HG03060 (cell line): ENCODE results near the gene ASS1.

Experiments
- ATAC-seq: cut with Tn5 transposase; IDR thresholded peaks from one replicate; pipeline ENCODE4 v1.9.1; 2021; ENCODE audit warnings: low read depth, moderate number of reproducible peaks; ENCODE audit not compliant: unreplicated experiment

ASS1 gene

GRCh38 chr9:130417602-130418001 lies 27.2 kb upstream of the ASS1 start:
- no peak for ATAC-seq

- ATAC-seq = no peak
Observed at GRCh38 chr9:130418776-130419175, 26.0 kb upstream of the ASS1 start.

GRCh38 chr9:130419521-130420035 lies 25.2 kb upstream of the ASS1 start:
- no peak for ATAC-seq

GRCh38 chr9:130421154-130421801 lies 23.5 kb upstream of the ASS1 start:
- ATAC-seq = no peak

- no peak for ATAC-seq
Observed at GRCh38 chr9:130421802-130422276, 22.9 kb upstream of the ASS1 start.

- no peak for ATAC-seq
Observed at GRCh38 chr9:130422546-130422945, 22.2 kb upstream of the ASS1 start.

- ATAC-seq = no peak
Observed at GRCh38 chr9:130423272-130423671, 21.5 kb upstream of the ASS1 start.

GRCh38 chr9:130424595-130425454 lies 19.9 kb upstream of the ASS1 start:
- ATAC-seq = no peak

- ATAC-seq = no peak
Observed at GRCh38 chr9:130425741-130426466, 18.9 kb upstream of the ASS1 start.

GRCh38 chr9:130426467-130426773 lies 18.3 kb upstream of the ASS1 start:
- ATAC-seq = no peak

- ATAC-seq = no peak
Observed at GRCh38 chr9:130426883-130427282, 17.9 kb upstream of the ASS1 start.

- ATAC-seq = no peak
Observed at GRCh38 chr9:130427326-130427725, 17.4 kb upstream of the ASS1 start.

GRCh38 chr9:130428086-130428665 lies 16.6 kb upstream of the ASS1 start:
- ATAC-seq = no peak

- ATAC-seq = no peak
Observed at GRCh38 chr9:130429381-130429780, 15.4 kb upstream of the ASS1 start.

GRCh38 chr9:130429831-130430230 lies 14.9 kb upstream of the ASS1 start:
- ATAC-seq = no peak

GRCh38 chr9:130430232-130430631 lies 14.5 kb upstream of the ASS1 start:
- ATAC-seq = no peak

- ATAC-seq = no peak
Observed at GRCh38 chr9:130430734-130431535, 13.8 kb upstream of the ASS1 start.

- ATAC-seq = no peak
Observed at GRCh38 chr9:130431536-130432303, 13.0 kb upstream of the ASS1 start.

- ATAC-seq = no peak
Observed at GRCh38 chr9:130432362-130432761, 12.4 kb upstream of the ASS1 start.
